ENCODE results near the gene SNAP47. TPM values are rescaled to one million over a fixed set of nuclear protein-coding genes. Genes with fewer than 3 reads are reported as not detected.

The SNAP47 gene
- polyA plus RNA-seq, 1 experiment: 44.8 TPM

DNA sequence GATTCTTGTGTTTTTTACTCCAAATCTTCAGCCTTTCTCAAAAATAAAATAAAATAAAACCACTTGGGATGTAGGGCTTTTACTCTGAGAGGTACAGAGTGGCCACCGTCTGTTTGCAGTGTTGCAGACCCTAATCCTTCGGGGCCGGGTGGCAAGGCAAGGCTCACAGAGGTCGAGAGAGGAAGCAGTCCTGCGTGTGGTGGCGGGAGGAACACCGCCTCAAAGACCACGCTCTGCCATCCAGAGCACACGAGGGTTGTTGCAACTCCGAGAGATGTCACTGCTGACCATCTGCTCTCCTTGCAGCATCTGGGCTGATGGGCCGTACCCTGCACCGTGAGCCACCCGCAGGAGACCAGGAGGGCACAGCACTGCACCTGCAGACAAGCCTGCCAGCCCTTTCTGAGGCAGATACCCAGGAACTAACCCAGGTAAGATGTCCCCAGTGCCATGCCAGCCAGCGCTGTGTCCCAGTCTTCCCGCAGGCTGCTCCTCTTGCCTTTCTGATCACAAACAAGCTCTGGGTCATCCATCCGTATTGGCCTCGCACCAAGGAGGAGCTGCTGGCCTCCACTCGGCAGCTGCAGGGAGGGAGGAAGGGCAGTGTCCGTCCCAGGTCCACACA, 31.5 kb downstream of the SNAP47 start:
- ChIA-PET CTCF (interaction anchor here (0.6 kb wide), 1 partner anchor 61 kb away, joined by 4 read pairs; no protein-coding TSS in a partner anchor), POLR2A (no interaction called here)
- no peak for DNase-seq (ENCODE audit: low read depth, low spot score)

DNA sequence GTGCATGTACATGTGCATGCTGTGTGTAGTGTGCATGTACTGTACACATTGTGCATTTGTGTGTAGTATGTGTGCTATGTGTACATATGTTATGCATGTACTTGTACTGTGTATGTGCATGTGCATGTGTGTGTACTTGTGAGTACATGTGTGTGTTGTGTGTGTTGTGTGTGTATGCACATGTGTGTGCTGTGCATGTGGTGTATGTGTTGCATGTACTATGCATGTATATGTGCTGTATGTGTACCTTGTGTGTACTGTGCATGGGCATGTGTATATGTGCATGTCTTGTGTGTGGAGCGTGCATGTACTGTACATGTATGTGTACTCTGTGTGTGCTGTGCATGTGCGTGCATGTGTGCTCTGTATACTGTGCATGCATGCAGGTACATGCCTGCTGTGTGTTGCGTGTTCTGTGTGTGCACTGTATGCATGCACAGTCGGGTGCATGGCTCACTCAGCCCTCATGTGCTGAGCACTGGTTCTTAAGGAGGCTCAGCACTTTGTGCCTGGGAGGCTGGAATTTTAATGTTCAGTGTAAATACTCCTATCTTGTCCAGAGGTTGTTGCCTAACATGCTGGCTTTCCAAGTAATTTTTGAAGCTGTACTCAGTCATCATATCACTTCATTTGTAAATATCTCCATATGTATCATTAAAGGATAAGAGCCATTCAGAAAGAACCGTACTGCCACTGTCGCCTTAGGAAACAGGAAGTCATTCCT, 32.3 kb downstream of the SNAP47 start:
- H3K27ac ChIP-seq (ENCODE audit: low read depth, low read length): no peak overlapping the region
- DNase-seq (ENCODE audit: low read depth, low spot score): no peak
- no peak overlapping the region for H3K4me3 ChIP-seq (ENCODE audit: low read depth, low read length)
- CTCF ChIA-PET: no interaction called here
- no peak for TF ChIP-seq CTCF (IDR thresholded peaks at IDR 0.05; ENCODE audit: low read depth, low read length)
- no peaks in the 10 kb centered on the region; the same call in 1 of the 2 replicates for H3K9me3 ChIP-seq (ENCODE audit: control insufficient read depth, insufficient read depth, low read length)
- POLR2A ChIA-PET: no interaction called here
- no peaks in the 10 kb centered on the region for H3K27me3 ChIP-seq (ENCODE audit: control insufficient read depth, insufficient read depth, low read length)

More for the DNA sequence above, 31.5 kb downstream of the SNAP47 start:
- no peak for TF ChIP-seq CTCF (IDR thresholded peaks at IDR 0.05; ENCODE audit: low read depth, low read length)
- H3K4me3 ChIP-seq (ENCODE audit: low read depth, low read length): no peak overlapping the region
- no peak overlapping the region for H3K27ac ChIP-seq (ENCODE audit: low read depth, low read length)
- no peaks in the 10 kb centered on the region; the same call in 1 of the 2 replicates for H3K9me3 ChIP-seq (ENCODE audit: control insufficient read depth, insufficient read depth, low read length)
- H3K27me3 ChIP-seq (ENCODE audit: control insufficient read depth, insufficient read depth, low read length): no peaks in the 10 kb centered on the region

- no peak for TF ChIP-seq CTCF (IDR thresholded peaks at IDR 0.05; ENCODE audit: low read depth, low read length)
- Histone ChIP-seq H3K9me3 (ENCODE audit: control insufficient read depth, insufficient read depth, low read length) (no peaks in the 10 kb centered on the region; the same call in 1 of the 2 replicates), H3K4me3 (ENCODE audit: low read depth, low read length) (no peak overlapping the region), H3K27me3 (ENCODE audit: control insufficient read depth, insufficient read depth, low read length) (no peaks in the 10 kb centered on the region), H3K27ac (ENCODE audit: low read depth, low read length) (no peak overlapping the region)
- DNase-seq (ENCODE audit: low read depth, low spot score): no peak
- ChIA-PET POLR2A (no interaction called here), CTCF (no interaction called here)
Measured at GRCh38 chr1:227768125-227768439, 32.8 kb downstream of the SNAP47 start.

DNA sequence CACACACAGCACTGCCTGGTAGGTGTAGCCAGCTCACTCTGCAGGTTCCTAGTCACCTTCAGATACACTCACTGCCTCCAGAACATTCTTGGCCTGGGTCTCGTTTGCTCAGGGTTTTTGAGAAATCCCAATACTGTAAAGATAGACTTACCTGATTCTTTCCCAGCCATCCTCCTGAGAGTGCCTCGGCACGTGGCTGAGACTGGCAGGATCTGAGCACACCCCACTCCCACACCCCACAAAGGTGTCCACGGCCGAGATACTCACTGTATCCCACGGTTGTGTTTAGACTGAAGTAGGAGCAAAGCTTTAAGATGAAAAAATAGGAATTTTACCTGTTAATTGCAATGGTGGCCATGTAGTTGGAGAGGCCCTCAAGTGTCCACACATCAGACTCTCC, 33.4 kb downstream of the SNAP47 start:
- no peak for TF ChIP-seq CTCF (IDR thresholded peaks at IDR 0.05; ENCODE audit: low read depth, low read length)
- ChIA-PET CTCF (no interaction called here), POLR2A (no interaction called here)
- H3K4me3 ChIP-seq (ENCODE audit: low read depth, low read length): no peak overlapping the region
- H3K27me3 ChIP-seq (ENCODE audit: control insufficient read depth, insufficient read depth, low read length): no peaks in the 10 kb centered on the region
- no peak overlapping the region for H3K27ac ChIP-seq (ENCODE audit: low read depth, low read length)
- no peaks in the 10 kb centered on the region; the same call in 1 of the 2 replicates for H3K9me3 ChIP-seq (ENCODE audit: control insufficient read depth, insufficient read depth, low read length)
- DNase-seq (ENCODE audit: low read depth, low spot score): no peak
